HepG2 (cell line): Measurements from ENCODE around the gene GSTM2. TPM values are rescaled to one million over a fixed set of nuclear protein-coding genes. Genes with fewer than 3 reads are reported as not detected.

Source experiments
- HDAC1 ChIP-seq: sonication (generic); formaldehyde crosslinking; IDR thresholded peaks from 2 replicates; pipeline ENCODE4 v1.5.1; 2020; ENCODE audit warnings: mild to moderate bottlenecking, missing genetic modification reagents
- HOMEZ ChIP-seq: IDR thresholded peaks from 2 replicates; pipeline ENCODE4 v1.6.1; 2016; ENCODE audit warnings: low read depth
- NR2F1 ChIP-seq, 2 experiments: fragments of 450-650 bp in 1 of 2; formaldehyde crosslinking in 1 of 2; IDR thresholded peaks; 2 replicates each; pipeline versions ENCODE4 v1.5.0 to v1.6.1; 2016 to 2020; ENCODE audit warnings: mild to moderate bottlenecking in 1 of 2, missing compliant biosample characterization in 1 of 2, missing genetic modification reagents in 1 of 2, moderate library complexity in 1 of 2
- PPARG ChIP-seq: conservative IDR thresholded peaks from 2 replicates; pipeline ENCODE4 v1.6.1; 2016; ENCODE audit warnings: missing biosample characterization, missing genetic modification reagents
- TFE3 ChIP-seq: IDR thresholded peaks from 2 replicates; pipeline ENCODE4 v1.6.1; 2016
- ZBTB10 ChIP-seq: sonication (generic); formaldehyde crosslinking; IDR thresholded peaks from 2 replicates; pipeline ENCODE4 v1.4.0; 2020; ENCODE audit warnings: missing genetic modification reagents, borderline replicate concordance
- ZNF34 ChIP-seq: sonication (generic); formaldehyde crosslinking; IDR thresholded peaks from 2 replicates; pipeline ENCODE4 v1.4.0; 2020; ENCODE audit warnings: mild to moderate bottlenecking, missing genetic modification reagents, borderline replicate concordance
- ZNF616 ChIP-seq: sonication (generic); formaldehyde crosslinking; IDR thresholded peaks from 2 replicates; pipeline ENCODE4 v1.5.0; 2020; ENCODE audit warnings: low read depth, mild to moderate bottlenecking, missing genetic modification reagents
- ZNF639 ChIP-seq: conservative IDR thresholded peaks from 2 replicates; pipeline ENCODE4 v1.6.1; 2018; ENCODE audit warnings: missing genetic modification reagents
- ZNF646 ChIP-seq: sonication (generic); formaldehyde crosslinking; IDR thresholded peaks from 2 replicates; pipeline ENCODE4 v1.9.0; 2021; ENCODE audit warnings: mild to moderate bottlenecking, missing genetic modification reagents
- ZUFSP ChIP-seq: sonication (generic); formaldehyde crosslinking; IDR thresholded peaks from 2 replicates; pipeline ENCODE4 v1.9.0; 2021; ENCODE audit warnings: missing genetic modification reagents, mild to moderate bottlenecking, borderline replicate concordance
- polyA plus RNA-seq, 8 experiments: library from polyadenylated mRNA; depleted of rRNA in 3 of 8; stranded (reverse) in 7 of 8; unstranded in 1 of 8; fragments of >200 nt; fragmentation: Illumina TruSeq in 4 of 8; extraction: Trizol in 4 of 8; gene quantifications; 2 replicates each; pipeline versions ENCODE4 v1.2.1 to v1.2.3, GENCODE V29; 2011 to 2016; ENCODE audit warnings: low read depth in 4 of 8, missing spikeins in 1 of 8, mixed read lengths in 1 of 8; ENCODE audit not compliant: insufficient read depth in 1 of 8
- total RNA-seq, 5 experiments: library from RNA; depleted of rRNA; stranded (reverse); fragments of >200 nt; fragmentation: Illumina TruSeq; extraction: Trizol; gene quantifications; 2 replicates each; pipeline ENCODE4 v1.2.3, GENCODE V29; 2016; ENCODE audit warnings: low read depth in 1 of 5

Gene GSTM2
- total and polyA plus RNA-seq, 2 of the 13 experiments (the other 11 are each of a cell fraction or from before 2014, with no cell fraction given), result 7.0 to 15.0 TPM

GRCh38 chr1:109636201-109636952 lies 31.5 kb upstream of the GSTM2 start (continued):
- TF ChIP-seq HDAC1 (CRISPR knock-in tag), result no peak
- peak in 1 of 2 experiments; percentile 29; a peak in 1 of 4 replicates for TF ChIP-seq NR2F1 (CRISPR knock-in tag; IDR thresholded peaks at IDR 0.05)
- no peak for TF ChIP-seq PPARG
- TF ChIP-seq TFE3, result no peak
- no peak for TF ChIP-seq HOMEZ (CRISPR knock-in tag)
- no peak for TF ChIP-seq ZNF616 (CRISPR knock-in tag)
- TF ChIP-seq ZNF34 (CRISPR knock-in tag), result no peak
- TF ChIP-seq ZBTB10, result no peak
- no peak for TF ChIP-seq ZNF639 (CRISPR knock-in tag)
- no peak for TF ChIP-seq ZUFSP
- no peak for TF ChIP-seq ZNF646 (CRISPR knock-in tag)
